ENCODE measurements around the gene TRIM8.

TRIM8 gene

DNA sequence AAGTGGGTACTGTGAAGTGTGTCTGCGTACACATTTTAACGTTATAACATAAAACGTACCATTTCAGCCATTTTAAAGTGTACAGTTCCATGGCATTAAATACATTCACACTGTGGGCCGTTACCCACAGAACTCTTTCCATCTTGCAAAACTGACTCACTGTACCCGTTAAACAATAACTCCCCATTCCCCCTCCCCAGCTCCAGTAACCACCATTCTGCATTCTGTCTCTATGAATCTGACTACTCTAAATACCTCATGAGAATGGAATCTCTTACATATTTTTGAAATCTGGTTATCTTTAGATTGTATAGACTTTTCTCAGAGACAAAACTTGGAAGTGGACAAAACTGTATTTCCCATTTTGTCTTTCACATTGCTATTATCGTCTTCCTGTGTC is 60.6 kb downstream of the TRIM8 start:
- no peak for DNase-seq

DNA sequence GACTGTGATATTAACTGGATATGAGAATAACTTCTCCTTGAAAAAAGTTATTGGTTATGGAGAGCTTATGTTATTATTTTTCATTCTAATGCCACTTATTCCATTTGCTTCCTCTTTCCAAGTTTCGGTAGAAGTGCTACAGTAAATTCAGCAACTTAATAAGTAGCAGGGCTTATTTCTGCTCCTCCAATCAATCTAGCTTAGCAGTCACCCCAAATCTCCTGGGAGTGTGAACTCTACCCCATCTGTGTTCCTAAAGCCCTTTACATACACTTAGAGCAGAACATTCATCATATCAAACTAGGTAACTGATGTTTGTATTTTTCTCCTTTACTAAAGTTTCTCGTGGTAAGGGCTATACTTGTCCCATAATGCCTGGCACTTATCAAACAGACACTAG is 61.3 kb downstream of the TRIM8 start:
- no peak for DNase-seq
